ENCODE data around the gene PTGER3.

DNA sequence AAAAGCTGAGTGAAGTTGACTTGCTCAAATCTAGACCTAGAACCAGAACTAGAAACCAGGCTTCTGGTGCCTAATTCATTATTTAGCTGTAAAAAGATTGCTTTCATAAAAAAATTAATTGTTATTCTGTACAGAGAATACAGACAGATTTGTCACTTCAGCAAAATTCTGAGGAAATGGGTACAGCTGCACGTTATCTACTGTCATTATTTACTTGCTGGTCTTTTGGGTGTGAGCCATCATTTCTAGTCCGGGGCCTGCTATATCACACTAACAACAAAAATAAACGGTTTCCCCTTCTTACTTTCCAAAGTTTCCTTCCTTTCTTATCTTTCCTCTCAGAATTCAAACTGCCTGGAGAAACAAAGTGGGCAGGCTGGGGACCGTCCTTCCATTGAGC, 68.3 kb downstream of the PTGER3 start:
- TF ChIP-seq, protein P1, sequence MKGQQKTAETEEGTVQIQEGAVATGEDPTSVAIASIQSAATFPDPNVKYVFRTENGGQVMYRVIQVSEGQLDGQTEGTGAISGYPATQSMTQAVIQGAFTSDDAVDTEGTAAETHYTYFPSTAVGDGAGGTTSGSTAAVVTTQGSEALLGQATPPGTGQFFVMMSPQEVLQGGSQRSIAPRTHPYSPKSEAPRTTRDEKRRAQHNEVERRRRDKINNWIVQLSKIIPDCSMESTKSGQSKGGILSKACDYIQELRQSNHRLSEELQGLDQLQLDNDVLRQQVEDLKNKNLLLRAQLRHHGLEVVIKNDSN (IDR thresholded peaks at IDR 0.05): no peak
- TF ChIP-seq, protein P2, sequence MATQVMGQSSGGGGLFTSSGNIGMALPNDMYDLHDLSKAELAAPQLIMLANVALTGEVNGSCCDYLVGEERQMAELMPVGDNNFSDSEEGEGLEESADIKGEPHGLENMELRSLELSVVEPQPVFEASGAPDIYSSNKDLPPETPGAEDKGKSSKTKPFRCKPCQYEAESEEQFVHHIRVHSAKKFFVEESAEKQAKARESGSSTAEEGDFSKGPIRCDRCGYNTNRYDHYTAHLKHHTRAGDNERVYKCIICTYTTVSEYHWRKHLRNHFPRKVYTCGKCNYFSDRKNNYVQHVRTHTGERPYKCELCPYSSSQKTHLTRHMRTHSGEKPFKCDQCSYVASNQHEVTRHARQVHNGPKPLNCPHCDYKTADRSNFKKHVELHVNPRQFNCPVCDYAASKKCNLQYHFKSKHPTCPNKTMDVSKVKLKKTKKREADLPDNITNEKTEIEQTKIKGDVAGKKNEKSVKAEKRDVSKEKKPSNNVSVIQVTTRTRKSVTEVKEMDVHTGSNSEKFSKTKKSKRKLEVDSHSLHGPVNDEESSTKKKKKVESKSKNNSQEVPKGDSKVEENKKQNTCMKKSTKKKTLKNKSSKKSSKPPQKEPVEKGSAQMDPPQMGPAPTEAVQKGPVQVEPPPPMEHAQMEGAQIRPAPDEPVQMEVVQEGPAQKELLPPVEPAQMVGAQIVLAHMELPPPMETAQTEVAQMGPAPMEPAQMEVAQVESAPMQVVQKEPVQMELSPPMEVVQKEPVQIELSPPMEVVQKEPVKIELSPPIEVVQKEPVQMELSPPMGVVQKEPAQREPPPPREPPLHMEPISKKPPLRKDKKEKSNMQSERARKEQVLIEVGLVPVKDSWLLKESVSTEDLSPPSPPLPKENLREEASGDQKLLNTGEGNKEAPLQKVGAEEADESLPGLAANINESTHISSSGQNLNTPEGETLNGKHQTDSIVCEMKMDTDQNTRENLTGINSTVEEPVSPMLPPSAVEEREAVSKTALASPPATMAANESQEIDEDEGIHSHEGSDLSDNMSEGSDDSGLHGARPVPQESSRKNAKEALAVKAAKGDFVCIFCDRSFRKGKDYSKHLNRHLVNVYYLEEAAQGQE (IDR thresholded peaks at IDR 0.05; ENCODE audit: low read depth): no peak
- TF ChIP-seq FOXM1 (IDR thresholded peaks at IDR 0.05; ENCODE audit: borderline replicate concordance, low read depth) (no peak), CEBPB (IDR thresholded peaks at IDR 0.05) (no peak), YY1 (IDR thresholded peaks at IDR 0.05; ENCODE audit: low read depth) (no peak), NFIC (IDR thresholded peaks at IDR 0.05) (no peak), RAD21 (IDR thresholded peaks at IDR 0.05; ENCODE audit: low read depth) (no peak), EP300 (IDR thresholded peaks at IDR 0.05; ENCODE audit: borderline replicate concordance) (no peak), CREB1 (IDR thresholded peaks at IDR 0.05; ENCODE audit: low read depth) (no peak), EGR1 (IDR thresholded peaks at IDR 0.05) (no peak), TCF12 (IDR thresholded peaks at IDR 0.05; ENCODE audit: low read depth) (no peak), TAF1 (IDR thresholded peaks at IDR 0.05; ENCODE audit: low read depth) (no peak)
- TF ChIP-seq, protein P3, sequence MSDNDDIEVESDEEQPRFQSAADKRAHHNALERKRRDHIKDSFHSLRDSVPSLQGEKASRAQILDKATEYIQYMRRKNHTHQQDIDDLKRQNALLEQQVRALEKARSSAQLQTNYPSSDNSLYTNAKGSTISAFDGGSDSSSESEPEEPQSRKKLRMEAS (IDR thresholded peaks at IDR 0.05): no peak

All from Ishikawa (cell line).